IMR-90 (cell line): ENCODE data around the gene TSN.

Source experiments
- BHLHE40 ChIP-seq: fragments of 150-350 bp; IDR thresholded peaks from 2 replicates; pipeline ENCODE4 v1.6.1; 2016; ENCODE audit warnings: mild to moderate bottlenecking, low read depth, low read length
- CHD1 ChIP-seq: IDR thresholded peaks from 2 replicates; pipeline ENCODE4 v1.6.1; 2012; ENCODE audit warnings: low read depth, low read length, improper control_type of control experiment
- FOS ChIP-seq: fragments of 150-350 bp; IDR thresholded peaks from 2 replicates; pipeline ENCODE4 v1.6.1; 2016; ENCODE audit warnings: low read depth, low read length
- MXI1 ChIP-seq: IDR thresholded peaks from 2 replicates; pipeline ENCODE4 v1.6.1; 2012; ENCODE audit warnings: low read depth, mild to moderate bottlenecking, low read length, moderate library complexity, borderline replicate concordance
- NFE2L2 ChIP-seq: fragments of 150-350 bp; IDR thresholded peaks from 2 replicates; pipeline ENCODE4 v1.6.1; 2016; ENCODE audit warnings: low read depth, mild to moderate bottlenecking, low read length
- POLR2A ChIP-seq: IDR thresholded peaks from 2 replicates; pipeline ENCODE4 v1.6.1; 2012; ENCODE audit warnings: mild to moderate bottlenecking, low read depth, low read length
- RCOR1 ChIP-seq: IDR thresholded peaks from 2 replicates; pipeline ENCODE4 v1.6.1; 2012; ENCODE audit warnings: mild to moderate bottlenecking, low read length, improper control_type of control experiment; ENCODE audit not compliant: insufficient replicate concordance
- RFX5 ChIP-seq: IDR thresholded peaks from 2 replicates; pipeline ENCODE4 v1.8.0; 2012; ENCODE audit warnings: low read depth, mild to moderate bottlenecking, low read length, moderate library complexity
- SMC3 ChIP-seq: fragments of 150-350 bp; IDR thresholded peaks from 2 replicates; pipeline ENCODE4 v1.6.1; 2016; ENCODE audit warnings: low read depth, mild to moderate bottlenecking, antibody characterized with exemption, low read length, moderate library complexity
- TF ChIP-seq, protein P1 (sequence below): conservative IDR thresholded peaks from 2 replicates; pipeline ENCODE4 v1.5.1; 2012; ENCODE audit warnings: mild to moderate bottlenecking, low read depth, low read length, improper control_type of control experiment
- TF ChIP-seq, protein P2 (sequence below): fragments of 150-350 bp; IDR thresholded peaks from 2 replicates; pipeline ENCODE4 v1.6.1; 2017; ENCODE audit warnings: mild to moderate bottlenecking, antibody characterized with exemption, low read length, low read depth

DNA sequence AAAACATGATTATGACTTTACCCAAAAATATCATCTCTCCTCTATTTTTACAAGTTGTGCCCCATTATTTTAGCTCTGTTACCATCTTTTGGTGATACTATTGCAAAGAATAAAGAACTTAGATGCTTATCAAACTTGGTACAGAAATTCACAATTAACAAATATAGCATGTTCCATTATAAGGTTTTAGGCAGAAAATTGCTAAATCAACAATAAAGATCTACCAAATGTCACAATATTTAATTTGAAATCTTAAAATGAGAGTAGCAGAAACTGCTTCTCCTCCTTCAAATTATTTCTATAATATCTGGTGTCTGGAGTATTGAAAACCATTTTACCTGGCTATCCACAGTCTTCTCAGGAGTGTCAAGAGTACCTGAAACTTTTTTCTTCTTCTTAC, 27.5 kb upstream of the TSN start:
- TF ChIP-seq RCOR1 (no peak), SMC3 (no peak), MXI1 (no peak), RFX5 (no peak), POLR2A (no peak), BHLHE40 (no peak), FOS (no peak), NFE2L2 (no peak), CHD1 (no peak)
- TF ChIP-seq, protein P1, sequence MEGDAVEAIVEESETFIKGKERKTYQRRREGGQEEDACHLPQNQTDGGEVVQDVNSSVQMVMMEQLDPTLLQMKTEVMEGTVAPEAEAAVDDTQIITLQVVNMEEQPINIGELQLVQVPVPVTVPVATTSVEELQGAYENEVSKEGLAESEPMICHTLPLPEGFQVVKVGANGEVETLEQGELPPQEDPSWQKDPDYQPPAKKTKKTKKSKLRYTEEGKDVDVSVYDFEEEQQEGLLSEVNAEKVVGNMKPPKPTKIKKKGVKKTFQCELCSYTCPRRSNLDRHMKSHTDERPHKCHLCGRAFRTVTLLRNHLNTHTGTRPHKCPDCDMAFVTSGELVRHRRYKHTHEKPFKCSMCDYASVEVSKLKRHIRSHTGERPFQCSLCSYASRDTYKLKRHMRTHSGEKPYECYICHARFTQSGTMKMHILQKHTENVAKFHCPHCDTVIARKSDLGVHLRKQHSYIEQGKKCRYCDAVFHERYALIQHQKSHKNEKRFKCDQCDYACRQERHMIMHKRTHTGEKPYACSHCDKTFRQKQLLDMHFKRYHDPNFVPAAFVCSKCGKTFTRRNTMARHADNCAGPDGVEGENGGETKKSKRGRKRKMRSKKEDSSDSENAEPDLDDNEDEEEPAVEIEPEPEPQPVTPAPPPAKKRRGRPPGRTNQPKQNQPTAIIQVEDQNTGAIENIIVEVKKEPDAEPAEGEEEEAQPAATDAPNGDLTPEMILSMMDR: no peak
- TF ChIP-seq, protein P2, sequence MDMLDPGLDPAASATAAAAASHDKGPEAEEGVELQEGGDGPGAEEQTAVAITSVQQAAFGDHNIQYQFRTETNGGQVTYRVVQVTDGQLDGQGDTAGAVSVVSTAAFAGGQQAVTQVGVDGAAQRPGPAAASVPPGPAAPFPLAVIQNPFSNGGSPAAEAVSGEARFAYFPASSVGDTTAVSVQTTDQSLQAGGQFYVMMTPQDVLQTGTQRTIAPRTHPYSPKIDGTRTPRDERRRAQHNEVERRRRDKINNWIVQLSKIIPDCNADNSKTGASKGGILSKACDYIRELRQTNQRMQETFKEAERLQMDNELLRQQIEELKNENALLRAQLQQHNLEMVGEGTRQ: no peak
